ENCODE results near the gene CELF3. TPM values are rescaled to one million over a fixed set of nuclear protein-coding genes. Genes with fewer than 3 reads are reported as not detected.

Gene CELF3
- not detected in 2 replicates for polyA plus RNA-seq (2011; rRNA removed)
- polyA minus RNA-seq (2011; rRNA and poly(A)+ RNA removed), result not detected in 2 replicates

GRCh38 chr1:151716771-151717631 lies at the start of gene CELF3:
TSS of gene CELF3 (minus strand) at chr1:151716803. CDS start at chr1:151716020, 783 bp downstream.
- CTCF ChIA-PET, result interaction anchor here (0.7 to 1.5 kb wide), 3 partner anchors 10 to 18 kb away, joined by 3 to 5 read pairs (median 4); no protein-coding TSS in a partner anchor
- TF ChIP-seq CTCF (IDR thresholded peaks at IDR 0.05; ENCODE audit: insufficient read depth, low read depth, low read length), result no peak
- Histone ChIP-seq H3K36me3 (ENCODE audit: control insufficient read depth, insufficient read depth, low read length) (no peaks in the 10 kb centered on the region), H3K27me3 (ENCODE audit: control insufficient read depth, insufficient read depth, low read length) (peaks cover 55% of the 10 kb centered on the region), H3K4me3 (ENCODE audit: low read depth, low read length) (no peak within 1 kb of the TSS)
- no peak for DNase-seq (ENCODE audit: low read depth)
- POLR2A ChIA-PET, result interaction anchor here (0.6 kb wide), 1 partner anchor 13 kb away, joined by 7 read pairs; no protein-coding TSS in a partner anchor

DNA sequence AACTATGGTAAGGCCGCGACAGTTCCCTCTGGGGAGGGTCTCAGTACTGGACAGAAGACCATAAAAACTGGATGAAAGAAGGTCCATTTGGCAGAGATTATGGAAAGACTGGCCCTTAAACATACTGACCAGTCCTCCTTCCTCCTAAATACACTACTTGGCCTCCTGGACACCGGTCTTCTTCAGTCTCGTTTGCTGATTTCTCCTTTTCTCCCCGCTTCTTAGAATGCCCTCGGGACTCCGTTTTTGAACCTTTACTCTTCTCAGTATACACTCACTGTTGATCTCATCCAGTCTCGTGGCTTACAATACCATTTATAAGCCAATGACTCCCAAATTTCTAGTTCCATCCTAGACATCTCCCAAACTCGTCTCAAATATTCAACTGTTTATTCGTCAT lies 47.4 kb upstream of the CELF3 start:
- H3K27me3 ChIP-seq (ENCODE audit: control insufficient read depth, insufficient read depth, low read length), result no peaks in the 10 kb centered on the region
- CTCF ChIA-PET, result interaction anchor here (1.7 kb wide), 1 partner anchor 29 kb away, joined by 6 read pairs; no protein-coding TSS in a partner anchor
- DNase-seq (ENCODE audit: low read depth), result no peak
- POLR2A ChIA-PET, result no interaction called here
- TF ChIP-seq CTCF (IDR thresholded peaks at IDR 0.05; ENCODE audit: insufficient read depth, low read depth, low read length), result no peak
- H3K36me3 ChIP-seq (ENCODE audit: control insufficient read depth, insufficient read depth, low read length), result peaks cover 7% of the 10 kb centered on the region
- H3K4me3 ChIP-seq (ENCODE audit: low read depth, low read length), result peak overlapping the region; percentile 89

DNA sequence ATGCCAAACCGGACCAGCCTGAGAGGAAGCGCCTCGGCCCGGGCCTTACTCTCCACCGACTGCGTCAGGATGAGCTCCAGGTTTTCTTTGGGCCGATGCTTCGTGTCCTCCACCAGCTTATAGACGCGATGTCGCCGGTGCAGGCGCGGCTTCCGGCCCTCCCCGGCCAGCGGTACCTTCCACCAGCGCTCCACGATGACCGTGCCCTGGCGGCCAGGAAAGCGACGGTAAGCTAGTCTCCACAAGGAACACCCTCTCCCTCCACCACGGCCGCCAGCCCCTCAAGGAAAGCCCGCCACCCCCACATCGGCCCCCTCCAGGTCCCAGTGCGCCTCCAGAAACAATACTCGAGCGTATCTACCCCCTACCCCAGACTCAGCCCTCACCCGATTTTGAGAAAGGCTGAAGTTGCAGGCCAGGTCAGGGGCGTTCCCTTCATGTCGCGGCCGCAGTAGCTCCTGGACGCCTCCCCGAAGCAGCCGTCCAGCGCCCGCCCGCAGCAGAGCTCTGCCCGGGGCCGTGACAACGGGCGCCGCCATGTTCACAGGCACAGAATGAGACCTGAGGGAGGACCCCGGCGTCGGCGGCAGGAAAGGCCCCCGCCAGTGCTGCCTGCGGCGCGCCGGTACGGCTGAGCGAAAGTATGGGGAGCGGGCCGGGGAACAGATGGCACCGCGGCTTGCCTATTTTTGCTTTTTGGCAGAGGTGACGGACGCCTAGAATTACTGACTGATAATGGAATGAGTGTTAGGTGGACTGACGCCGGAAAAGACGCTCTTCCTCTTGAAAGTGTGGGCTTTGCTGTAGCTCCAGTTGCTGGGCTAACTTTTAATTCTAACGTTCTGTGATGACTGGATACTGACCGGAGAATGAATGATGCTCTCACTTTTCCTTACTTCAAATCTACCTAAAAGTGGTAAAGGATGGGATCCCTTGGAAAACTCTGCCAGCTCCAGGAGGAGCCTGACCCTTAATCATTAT lies 46.6 kb upstream of the CELF3 start, which contains the start of gene MRPL9:
Gene MRPL9 (minus strand): TSS at position 556 of the 981 bp plus-strand sequence. CDS start 17 bp downstream, at position 539.
- DNase-seq (ENCODE audit: low read depth), result peak; percentile 23
- H3K27me3 ChIP-seq (ENCODE audit: control insufficient read depth, insufficient read depth, low read length), result no peaks in the 10 kb centered on the region
- H3K4me3 ChIP-seq (ENCODE audit: low read depth, low read length), result peak within 1 kb of the TSS; percentile 89
- no peak for TF ChIP-seq CTCF (IDR thresholded peaks at IDR 0.05; ENCODE audit: insufficient read depth, low read depth, low read length)
- H3K36me3 ChIP-seq (ENCODE audit: control insufficient read depth, insufficient read depth, low read length), result peaks cover 7% of the 10 kb centered on the region
- ChIA-PET POLR2A (interaction anchor here (0.6 kb wide), 1 partner anchor 436 kb away, joined by 3 read pairs; the partner anchor contains the start of gene PI4KB), CTCF (interaction anchor here (0.6 to 1.9 kb wide), 3 partner anchors 11 to 74 kb away, joined by 3 to 6 read pairs (median 5); no protein-coding TSS in a partner anchor)

DNA sequence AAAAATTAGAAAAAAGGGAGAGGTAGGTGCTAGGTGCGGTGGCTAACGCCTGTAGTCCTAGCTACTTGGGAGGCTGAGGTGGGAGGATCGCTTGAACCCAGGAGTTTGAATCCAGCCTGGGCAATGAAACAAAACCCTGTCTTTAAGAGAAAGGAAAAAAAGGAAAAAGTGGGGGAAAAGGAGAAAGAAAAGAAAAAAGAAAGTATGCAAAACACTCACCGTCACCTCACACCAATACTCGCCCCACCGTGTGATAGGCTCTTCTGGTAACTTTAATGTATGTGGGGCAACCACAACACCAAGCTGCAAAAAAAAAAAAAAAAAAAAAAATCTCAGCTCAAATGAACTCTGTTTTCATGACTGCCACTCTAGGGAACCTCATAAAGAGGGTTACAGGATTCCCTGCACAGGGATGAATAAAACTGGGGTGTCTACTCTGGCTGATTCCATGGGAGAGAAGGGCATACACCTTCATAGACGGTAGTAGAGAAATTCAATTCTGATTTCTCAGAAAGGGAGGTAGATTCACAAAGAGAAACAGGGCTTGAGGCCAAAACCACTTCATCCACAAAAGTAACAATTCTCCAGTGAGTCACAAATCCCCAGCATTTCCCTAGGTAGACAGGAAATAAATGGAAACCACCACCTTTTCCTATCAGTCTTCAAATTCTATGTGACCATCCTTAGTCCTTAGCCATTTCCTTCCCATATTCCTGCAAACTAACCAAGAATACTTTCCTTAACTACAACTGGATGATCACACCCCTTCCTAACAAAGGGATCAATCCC lies 44.2 kb upstream of the CELF3 start:
- no peak for DNase-seq (ENCODE audit: low read depth)
- CTCF ChIA-PET, result interaction anchor here (1.0 kb wide), 1 partner anchor 226 kb away, joined by 3 read pairs; no protein-coding TSS in a partner anchor

More for the DNA sequence above, 44.2 kb upstream of the CELF3 start:
- H3K4me3 ChIP-seq (ENCODE audit: low read depth, low read length), result no peak overlapping the region
- peaks cover 7% of the 10 kb centered on the region for H3K36me3 ChIP-seq (ENCODE audit: control insufficient read depth, insufficient read depth, low read length)
- POLR2A ChIA-PET, result no interaction called here
- TF ChIP-seq CTCF (IDR thresholded peaks at IDR 0.05; ENCODE audit: insufficient read depth, low read depth, low read length), result no peak
- no peaks in the 10 kb centered on the region for H3K27me3 ChIP-seq (ENCODE audit: control insufficient read depth, insufficient read depth, low read length)

Data from BJ (cell line).